ENCODE measurements around the gene RABL2B. TPM values are rescaled to one million over a fixed set of nuclear protein-coding genes. Genes with fewer than 3 reads are reported as not detected.

Gene RABL2B
- total RNA-seq, 1 donor from 2014 or later = 32.1 TPM

DNA sequence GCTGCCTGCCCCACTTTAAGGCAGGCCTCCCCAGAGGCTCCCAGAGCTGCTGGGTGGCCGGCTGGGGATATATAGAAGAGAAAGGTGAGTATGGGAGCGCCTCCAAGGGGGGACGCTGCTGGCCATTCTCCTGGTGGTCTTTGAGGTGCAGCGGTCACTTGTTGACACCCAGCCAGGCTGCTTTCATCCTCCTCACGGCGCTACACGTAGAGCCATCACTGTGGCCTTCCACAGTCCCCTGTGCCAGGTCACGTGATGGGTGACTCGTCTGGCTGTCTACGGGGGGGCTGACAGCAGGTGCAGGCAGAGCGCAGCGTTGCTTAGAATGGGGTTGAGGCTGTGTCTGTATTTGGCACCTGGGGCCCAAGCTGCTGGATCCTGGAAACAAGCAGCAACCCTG lies 43.5 kb downstream of the RABL2B start:
- Mint-ChIP-seq H3K9me3 (ENCODE audit: low read depth) (no peaks in the 10 kb centered on the region), H3K4me1 (ENCODE audit: low read depth) (no peaks in the 10 kb centered on the region), H3K4me3 (ENCODE audit: unreplicated experiment) (no peak overlapping the region), H3K36me3 (ENCODE audit: low read depth) (no peaks in the 10 kb centered on the region), H3K27ac (ENCODE audit: unreplicated experiment) (no peak overlapping the region), H3K27me3 (ENCODE audit: low read depth) (peaks cover 19% of the 10 kb centered on the region)
- TF ChIP-seq, protein P1, sequence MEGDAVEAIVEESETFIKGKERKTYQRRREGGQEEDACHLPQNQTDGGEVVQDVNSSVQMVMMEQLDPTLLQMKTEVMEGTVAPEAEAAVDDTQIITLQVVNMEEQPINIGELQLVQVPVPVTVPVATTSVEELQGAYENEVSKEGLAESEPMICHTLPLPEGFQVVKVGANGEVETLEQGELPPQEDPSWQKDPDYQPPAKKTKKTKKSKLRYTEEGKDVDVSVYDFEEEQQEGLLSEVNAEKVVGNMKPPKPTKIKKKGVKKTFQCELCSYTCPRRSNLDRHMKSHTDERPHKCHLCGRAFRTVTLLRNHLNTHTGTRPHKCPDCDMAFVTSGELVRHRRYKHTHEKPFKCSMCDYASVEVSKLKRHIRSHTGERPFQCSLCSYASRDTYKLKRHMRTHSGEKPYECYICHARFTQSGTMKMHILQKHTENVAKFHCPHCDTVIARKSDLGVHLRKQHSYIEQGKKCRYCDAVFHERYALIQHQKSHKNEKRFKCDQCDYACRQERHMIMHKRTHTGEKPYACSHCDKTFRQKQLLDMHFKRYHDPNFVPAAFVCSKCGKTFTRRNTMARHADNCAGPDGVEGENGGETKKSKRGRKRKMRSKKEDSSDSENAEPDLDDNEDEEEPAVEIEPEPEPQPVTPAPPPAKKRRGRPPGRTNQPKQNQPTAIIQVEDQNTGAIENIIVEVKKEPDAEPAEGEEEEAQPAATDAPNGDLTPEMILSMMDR (IDR thresholded peaks at IDR 0.05) = no peak
- peak; percentile 73 for DNase-seq (ENCODE audit: low spot score)

DNA sequence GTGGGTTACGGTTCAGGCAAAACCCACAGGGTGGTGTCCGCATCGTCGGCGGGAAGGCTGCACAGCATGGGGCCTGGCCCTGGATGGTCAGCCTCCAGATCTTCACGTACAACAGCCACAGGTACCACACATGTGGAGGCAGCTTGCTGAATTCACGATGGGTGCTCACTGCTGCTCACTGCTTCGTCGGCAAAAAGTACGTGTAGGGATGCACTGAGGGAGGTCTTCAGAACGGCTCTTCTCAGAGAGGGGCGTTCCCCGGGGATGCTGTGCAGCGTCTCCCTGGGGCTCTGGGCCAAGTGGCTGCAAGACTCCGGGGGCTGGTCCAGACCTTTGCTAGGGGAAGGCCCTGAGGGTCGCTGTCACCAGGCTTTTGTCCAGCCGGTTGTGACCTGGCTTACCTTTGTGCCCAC lies 44.2 kb downstream of the RABL2B start:
- DNase-seq (ENCODE audit: low spot score) = peak; percentile 71
- TF ChIP-seq, protein P1 (IDR thresholded peaks at IDR 0.05) = no peak
- no peak overlapping the region for H3K27ac Mint-ChIP-seq (ENCODE audit: unreplicated experiment)
- H3K36me3 Mint-ChIP-seq (ENCODE audit: low read depth) = no peaks in the 10 kb centered on the region
- H3K9me3 Mint-ChIP-seq (ENCODE audit: low read depth) = no peaks in the 10 kb centered on the region
- H3K4me3 Mint-ChIP-seq (ENCODE audit: unreplicated experiment) = no peak overlapping the region
- peaks cover 19% of the 10 kb centered on the region for H3K27me3 Mint-ChIP-seq (ENCODE audit: low read depth)
- no peaks in the 10 kb centered on the region for H3K4me1 Mint-ChIP-seq (ENCODE audit: low read depth)

DNA sequence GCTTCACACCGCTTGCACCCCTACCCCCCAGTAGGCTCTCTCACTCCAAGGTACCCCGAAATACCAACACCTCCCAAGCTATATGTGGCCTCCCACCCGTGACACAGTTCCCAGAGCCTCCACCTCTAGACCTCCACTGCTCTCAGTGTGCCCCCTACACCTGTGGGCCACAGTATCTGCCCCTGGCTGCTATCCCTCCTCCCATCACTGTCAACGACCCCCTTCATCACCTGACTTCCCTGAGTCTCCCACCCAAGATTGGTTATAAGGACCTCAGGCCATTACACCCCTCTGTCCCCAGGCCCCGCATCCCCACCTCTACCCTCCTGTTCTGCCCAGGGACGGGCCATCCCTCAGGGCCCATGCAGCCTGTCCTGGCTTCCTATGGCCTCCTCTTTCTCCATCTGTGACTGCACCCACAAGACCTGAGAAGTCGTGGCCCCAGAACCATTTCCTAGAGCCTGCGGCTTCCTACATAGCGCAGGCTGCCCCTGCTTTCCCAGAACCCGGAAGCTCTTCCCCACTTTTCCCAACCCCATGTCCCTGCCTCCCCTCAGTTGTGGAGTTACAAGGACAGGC lies 44.7 kb downstream of the RABL2B start:
- Mint-ChIP-seq H3K4me1 (ENCODE audit: low read depth) (no peaks in the 10 kb centered on the region), H3K27ac (ENCODE audit: unreplicated experiment) (no peak overlapping the region), H3K27me3 (ENCODE audit: low read depth) (peaks cover 20% of the 10 kb centered on the region), H3K9me3 (ENCODE audit: low read depth) (no peaks in the 10 kb centered on the region), H3K4me3 (ENCODE audit: unreplicated experiment) (no peak overlapping the region), H3K36me3 (ENCODE audit: low read depth) (no peaks in the 10 kb centered on the region)
- TF ChIP-seq, protein P1 (IDR thresholded peaks at IDR 0.05) = no peak
- no peak for DNase-seq (ENCODE audit: low spot score)

DNA sequence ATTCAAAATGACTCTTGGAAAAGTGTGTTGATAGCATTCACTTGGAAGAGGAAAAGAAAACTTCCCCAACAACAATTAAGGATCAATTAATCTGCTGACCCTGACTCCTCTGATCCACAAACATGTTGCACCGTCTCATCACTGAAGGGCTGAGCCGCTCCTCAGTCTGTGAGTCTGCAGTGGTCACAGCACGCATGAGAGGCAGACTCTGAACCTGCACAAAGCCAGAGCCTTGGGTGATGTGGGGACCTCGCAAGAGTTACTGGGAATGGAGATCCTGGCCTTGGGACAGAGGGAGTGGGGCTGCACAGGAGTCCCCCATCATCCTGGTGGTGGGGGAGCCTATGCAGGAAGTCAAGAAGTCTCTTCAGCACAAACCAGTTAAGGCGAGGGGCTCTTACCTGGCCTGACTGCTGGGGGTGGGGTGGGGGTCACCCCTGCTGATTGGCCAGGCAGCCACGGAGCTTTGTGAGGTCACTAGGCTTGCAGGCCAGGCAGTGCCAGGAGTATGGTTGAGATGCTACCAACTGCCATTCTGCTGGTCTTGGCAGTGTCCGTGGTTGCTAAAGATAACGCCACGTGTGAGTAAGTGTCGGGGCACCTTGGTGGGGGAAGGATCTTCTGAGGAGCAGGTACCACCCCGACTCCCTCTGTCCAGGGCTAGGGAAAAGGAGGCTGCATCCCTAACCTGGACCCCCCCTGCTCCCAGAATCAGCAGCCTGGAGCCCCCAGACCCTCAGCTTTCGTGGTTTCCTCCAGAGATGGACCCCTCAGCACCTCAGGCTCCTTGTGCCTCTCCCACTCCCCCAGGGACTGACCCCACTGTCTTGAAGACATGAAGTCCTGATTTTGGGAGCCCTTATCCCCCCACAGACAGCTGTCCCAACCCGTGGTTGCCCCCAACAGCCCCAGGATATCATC lies 45.4 kb downstream of the RABL2B start, which contains the start of gene ACR:
TSS of gene ACR (plus strand) at position 477 of the 921 bp plus-strand sequence. CDS start at position 509, 32 bp downstream.
- H3K27me3 Mint-ChIP-seq (ENCODE audit: low read depth) = peaks cover 23% of the 10 kb centered on the region
- TF ChIP-seq, protein P1 (IDR thresholded peaks at IDR 0.05) = no peak
- H3K27ac Mint-ChIP-seq (ENCODE audit: unreplicated experiment) = no peak within 1 kb of the TSS
- peaks cover 5% of the 10 kb centered on the region for H3K4me1 Mint-ChIP-seq (ENCODE audit: low read depth)
- DNase-seq (ENCODE audit: low spot score) = no peak
- no peaks in the 10 kb centered on the region for H3K36me3 Mint-ChIP-seq (ENCODE audit: low read depth)
- no peaks in the 10 kb centered on the region for H3K9me3 Mint-ChIP-seq (ENCODE audit: low read depth)
- no peak within 1 kb of the TSS for H3K4me3 Mint-ChIP-seq (ENCODE audit: unreplicated experiment)

DNA sequence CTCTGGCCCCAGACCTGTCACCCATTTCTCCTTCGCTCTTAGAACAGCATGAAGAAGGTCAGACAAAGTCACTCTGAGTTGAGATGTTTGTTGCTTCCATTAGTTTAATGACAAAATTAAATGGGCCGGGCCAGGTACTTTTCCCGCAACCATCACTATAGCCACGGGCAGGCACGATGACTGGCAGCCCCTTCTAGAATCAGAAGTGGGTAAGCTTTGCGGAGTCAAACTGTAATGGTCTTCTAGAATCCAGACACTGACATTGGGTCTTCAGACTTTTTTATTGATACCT lies 47.8 kb downstream of the RABL2B start:
- TF ChIP-seq, protein P1 (IDR thresholded peaks at IDR 0.05) = no peak
- H3K27me3 Mint-ChIP-seq (ENCODE audit: low read depth) = peaks cover 22% of the 10 kb centered on the region
- no peak overlapping the region for H3K27ac Mint-ChIP-seq (ENCODE audit: unreplicated experiment)
- H3K4me1 Mint-ChIP-seq (ENCODE audit: low read depth) = peaks cover 5% of the 10 kb centered on the region
- DNase-seq (ENCODE audit: low spot score) = no peak
- H3K4me3 Mint-ChIP-seq (ENCODE audit: unreplicated experiment) = no peak overlapping the region
- no peaks in the 10 kb centered on the region for H3K36me3 Mint-ChIP-seq (ENCODE audit: low read depth)
- H3K9me3 Mint-ChIP-seq (ENCODE audit: low read depth) = no peaks in the 10 kb centered on the region
